Activated CD8-positive, alpha-beta memory T cell treated with anti-CD3 and anti-CD28 coated beads for 1 hour (primary cell): Measurements from ENCODE around the gene SGSH.
"Not testable (repeated sequence)": the region's sequence is repeated elsewhere in the genome, so short reads cannot be mapped to it uniquely, and the experiment has no call there.

Experiments used
- DNase-seq, 2 donors: peaks; one replicate each; pipeline ENCODE4 v3.0.0-alpha.2; 2020; ENCODE audit warnings: low read depth in 1 of 2; ENCODE audit errors: extremely low read depth in 1 of 2

SGSH gene

GRCh38 chr17:80213643-80213975 is 6.5 kb downstream of the SGSH start:
- DNase-seq: no peak

GRCh38 chr17:80212962-80213642 is 7.0 kb downstream of the SGSH start:
- no peak for DNase-seq

- DNase-seq: no peak
Observed at GRCh38 chr17:80212511-80212910, 7.6 kb downstream of the SGSH start.

- DNase-seq: no peak
Observed at GRCh38 chr17:80212109-80212508, 8.0 kb downstream of the SGSH start.

DNA sequence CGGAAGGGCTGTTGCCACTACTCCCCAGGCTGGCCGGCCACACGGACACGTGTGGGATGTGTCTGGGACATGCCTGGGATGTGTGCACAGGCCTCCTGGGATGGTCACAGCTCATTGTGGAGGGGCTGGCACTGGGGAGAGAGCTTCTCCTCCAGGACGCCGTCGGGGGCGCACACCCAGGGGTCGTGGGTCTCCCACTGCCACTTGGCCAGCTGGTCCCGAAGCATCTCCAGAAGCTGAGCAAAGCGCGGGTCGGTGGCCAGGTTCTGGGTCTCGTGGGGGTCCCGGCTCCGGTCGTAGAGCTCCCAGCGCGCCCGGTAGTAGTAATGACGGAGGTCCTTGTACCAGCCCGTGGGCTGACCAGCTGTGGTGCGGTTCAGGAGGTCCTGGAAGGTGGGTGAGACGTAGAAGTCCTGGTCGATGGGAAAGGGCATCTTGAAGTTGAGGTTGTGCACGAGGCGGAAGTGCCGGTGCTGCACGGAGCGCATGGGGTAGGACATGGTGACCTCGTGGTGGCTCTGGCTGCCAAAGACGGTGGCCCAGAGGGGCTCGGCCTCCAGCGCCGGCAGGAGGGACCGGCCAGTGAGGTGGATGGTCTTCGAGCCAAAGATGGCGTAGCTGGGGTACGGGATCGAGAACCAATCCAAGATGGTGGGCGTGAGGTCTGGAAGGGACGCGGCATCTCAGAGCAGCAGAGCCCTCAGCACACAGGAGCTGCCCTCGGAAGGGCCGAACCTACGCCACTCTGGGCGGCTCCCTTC is 9.6 kb downstream of the SGSH start:
- DNase-seq: no peak

DNA sequence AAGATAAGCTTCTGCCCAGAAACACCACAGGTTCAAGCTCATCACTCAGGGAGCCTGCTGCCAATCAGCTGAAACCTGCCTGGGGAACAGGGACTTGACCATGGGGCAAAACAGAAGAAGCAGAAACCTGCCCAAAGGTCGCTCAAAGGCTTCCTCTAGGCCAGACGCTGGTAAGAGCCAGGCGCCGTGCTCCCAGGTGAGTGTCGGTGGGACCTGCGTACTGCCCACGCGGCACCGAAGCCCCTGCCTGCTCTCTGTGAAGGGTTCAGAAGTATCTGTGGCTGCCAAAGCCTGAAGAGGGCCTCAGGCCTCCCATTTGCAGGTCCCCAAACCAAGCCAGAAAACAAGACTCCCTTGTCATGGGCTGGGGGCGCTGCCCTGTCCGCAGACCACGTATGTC is 10.4 kb downstream of the SGSH start:
- no peak for DNase-seq

- no peak for DNase-seq
Observed at GRCh38 chr17:80208050-80208449, 12.1 kb downstream of the SGSH start.

- no peak for DNase-seq
Observed at GRCh38 chr17:80205811-80206210, 14.3 kb downstream of the SGSH start.

DNA sequence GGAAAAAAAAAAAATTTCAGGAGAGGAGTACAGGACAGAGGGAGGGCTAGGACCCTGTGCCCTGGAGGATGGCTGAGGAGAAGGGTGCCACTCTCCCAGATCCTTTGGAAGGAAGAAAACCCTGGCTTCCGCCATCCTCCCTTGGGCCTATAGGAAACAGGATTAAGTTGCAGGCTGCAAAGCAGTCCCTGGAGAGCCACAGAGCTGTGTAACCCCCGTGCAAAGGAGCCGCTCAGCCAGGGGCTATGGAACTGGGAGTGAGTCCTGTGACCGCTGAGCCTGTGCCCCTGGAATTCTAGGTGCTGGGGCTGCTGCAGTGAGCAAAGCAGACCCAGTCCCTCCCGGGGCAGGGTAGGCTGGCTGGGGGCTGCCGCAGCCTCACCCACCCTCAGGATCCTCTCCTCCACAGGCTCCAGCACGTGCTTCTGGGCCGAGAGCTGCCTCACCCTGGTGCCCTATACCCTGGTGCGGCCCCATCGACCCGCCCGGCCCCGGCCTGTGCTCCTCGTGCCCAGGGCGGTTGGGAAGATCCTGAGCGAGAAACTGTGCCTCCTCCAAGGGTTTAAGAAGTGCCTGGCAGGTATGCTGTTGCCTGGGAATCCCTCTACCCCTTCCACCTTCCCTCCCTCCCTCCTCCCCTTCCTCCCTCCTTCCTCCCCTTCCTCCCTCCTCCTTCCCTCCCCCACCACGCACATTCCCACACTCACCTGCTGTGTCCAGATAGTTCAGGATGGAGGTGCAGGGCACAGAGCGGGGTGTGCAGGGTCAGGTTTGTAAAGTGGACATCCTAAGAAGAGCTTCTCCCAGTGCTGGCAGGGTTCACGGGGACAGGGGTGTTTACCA is 15.3 kb downstream of the SGSH start:
- no peak for DNase-seq

DNA sequence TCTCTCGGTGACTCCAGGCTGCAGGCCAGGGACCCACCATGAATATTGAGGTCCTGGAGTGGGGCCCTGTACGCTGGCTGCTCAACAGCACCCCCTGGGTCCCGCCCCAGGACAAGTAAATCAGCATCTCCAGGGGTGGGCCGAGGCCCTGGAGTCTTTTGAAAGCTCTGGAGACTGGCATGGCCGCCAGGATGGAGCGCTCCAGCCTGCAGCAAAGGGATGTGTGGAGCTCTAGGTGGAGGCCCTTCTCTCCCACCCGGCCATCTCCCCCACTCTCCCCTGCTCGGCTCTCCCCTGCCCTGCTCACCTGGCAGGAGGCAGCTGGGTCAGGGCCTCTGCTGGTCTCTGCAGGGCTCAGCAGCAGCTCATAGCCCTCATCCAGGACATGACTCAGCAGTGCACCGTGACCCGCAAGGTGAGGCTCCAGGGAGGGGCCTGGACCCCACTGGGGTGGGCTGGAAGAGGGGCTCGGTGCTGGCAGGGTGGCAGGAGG is 16.6 kb downstream of the SGSH start:
- DNase-seq: no peak

- no peak for DNase-seq
Observed at GRCh38 chr17:80202197-80202596, 17.9 kb downstream of the SGSH start.

DNA sequence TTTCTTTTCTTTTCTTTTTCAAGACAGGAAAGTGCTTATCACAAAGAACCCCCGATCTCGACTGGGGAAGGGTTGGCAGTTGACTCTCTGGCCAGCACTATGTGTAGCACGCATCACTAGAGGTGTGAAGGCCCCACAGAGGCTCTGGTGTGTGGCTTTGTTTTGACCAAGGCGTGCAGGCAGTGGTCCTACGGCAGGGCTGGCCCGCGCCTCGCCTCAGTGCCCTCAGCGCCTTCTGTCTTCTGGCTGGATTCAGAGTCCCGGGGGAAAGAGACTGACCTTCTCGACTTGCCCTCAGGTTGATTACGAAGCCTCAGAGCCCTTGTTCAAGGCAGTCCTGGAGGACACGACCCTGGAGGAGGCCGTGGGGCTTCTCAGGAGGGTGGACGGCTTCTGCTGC is 18.7 kb downstream of the SGSH start:
- no peak for DNase-seq

- DNase-seq: not testable (repeated sequence)
Observed at GRCh38 chr17:80199295-80199694, 20.8 kb downstream of the SGSH start.

- no peak for DNase-seq
Observed at GRCh38 chr17:80198144-80198661, 21.9 kb downstream of the SGSH start.

- no peak for DNase-seq
Observed at GRCh38 chr17:80196652-80197051, 23.5 kb downstream of the SGSH start.

GRCh38 chr17:80195671-80196529 is 24.2 kb downstream of the SGSH start:
- peak; percentile 22 to 51 for DNase-seq

GRCh38 chr17:80195141-80195540 is 25.0 kb downstream of the SGSH start:
- no peak for DNase-seq

- DNase-seq: no peak
Observed at GRCh38 chr17:80191865-80192661, 28.1 kb downstream of the SGSH start.

DNA sequence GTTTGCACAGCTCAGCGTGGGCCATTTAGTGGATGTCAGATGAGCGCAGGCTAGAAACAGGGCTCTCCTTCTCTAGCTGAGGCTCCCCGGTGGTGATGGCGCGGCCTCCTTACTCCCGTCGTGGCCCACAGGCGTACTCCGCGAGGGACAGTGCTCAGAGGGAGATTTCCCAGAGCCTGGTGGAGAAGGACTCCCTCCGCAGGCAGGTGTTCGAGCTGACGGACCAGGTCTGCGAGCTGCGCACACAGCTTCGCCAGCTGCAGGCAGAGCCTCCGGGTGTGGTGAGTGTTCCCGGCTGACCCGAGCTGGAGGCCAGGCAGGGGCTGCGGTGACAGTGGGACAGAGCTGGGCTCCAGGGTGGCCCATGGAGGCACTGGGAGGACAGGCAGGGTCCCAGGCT is 28.9 kb downstream of the SGSH start:
- no peak for DNase-seq

DNA sequence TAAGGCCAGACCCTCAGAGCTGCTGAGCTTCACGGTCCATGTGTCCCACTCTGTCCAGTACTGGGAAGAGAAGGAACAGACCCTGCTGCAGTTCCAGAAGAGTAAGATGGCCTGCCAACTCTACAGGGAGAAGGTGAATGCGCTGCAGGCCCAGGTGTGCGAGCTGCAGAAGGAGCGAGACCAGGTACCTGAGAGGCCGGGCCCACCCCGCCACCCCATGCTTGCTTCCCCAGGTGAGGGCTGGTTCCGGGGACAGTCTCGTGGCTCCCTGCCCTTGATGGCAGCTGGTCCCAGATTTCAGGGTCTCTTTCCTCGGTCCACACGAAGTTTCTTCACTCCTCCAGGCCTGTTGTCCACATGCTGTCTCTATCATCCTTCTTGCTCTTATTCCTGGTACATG is 29.4 kb downstream of the SGSH start:
- no peak for DNase-seq
